ENCODE results near the gene HS3ST6. TPM values are rescaled to one million over a fixed set of nuclear protein-coding genes. Genes with fewer than 3 reads are reported as not detected.
"Not testable (repeated sequence)": the region's sequence is repeated elsewhere in the genome, so short reads cannot be mapped to it uniquely, and the experiment has no call there.

Gene HS3ST6
- total RNA-seq, 4 donors from 2014 or later = 1.6 to 9.9 (median 6.3) TPM

DNA sequence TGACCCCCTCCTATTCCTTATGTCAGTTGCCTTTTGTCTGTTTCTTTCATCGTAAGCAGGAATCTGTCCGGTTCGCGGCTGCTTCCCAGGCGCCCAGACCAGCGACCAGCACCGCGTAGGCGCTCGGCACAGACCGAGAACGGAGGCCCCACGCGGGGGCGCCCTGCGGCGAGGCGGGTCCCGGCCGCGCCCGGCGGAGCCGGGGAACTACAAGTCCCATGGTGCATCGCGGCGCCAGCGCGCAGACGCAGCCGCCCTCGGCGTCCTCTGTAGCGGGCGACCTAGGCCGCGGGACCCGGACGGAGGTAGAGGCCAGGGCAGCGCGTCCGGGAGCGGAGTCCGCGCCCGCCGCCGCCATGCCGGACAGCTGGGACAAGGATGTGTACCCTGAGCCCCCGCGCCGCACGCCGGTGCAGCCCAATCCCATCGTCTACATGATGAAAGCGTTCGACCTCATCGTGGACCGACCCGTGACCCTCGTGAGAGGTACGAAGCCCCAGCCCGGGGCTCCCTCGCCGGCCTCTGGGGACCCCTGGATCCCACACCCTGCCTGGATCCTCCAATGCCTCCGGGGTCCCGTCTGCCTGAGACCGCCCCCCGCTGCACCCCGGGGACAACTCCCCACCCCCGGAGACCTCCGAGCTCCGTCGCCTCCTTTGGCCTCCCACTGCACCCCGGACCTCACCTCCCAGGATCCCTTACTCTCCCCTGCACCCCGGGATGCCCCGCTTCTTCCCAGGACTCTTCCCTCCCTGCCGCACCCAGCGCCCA, 41.2 kb upstream of the HS3ST6 start, which contains the start of gene NDUFB10:
Gene NDUFB10, plus strand, starts transcription at position 270 of the 771 bp plus-strand sequence. Its CDS starts 87 bp downstream, at position 357.
- H3K9me3 ChIP-seq = no peaks in the 10 kb centered on the region
- DNase-seq = peak; percentile 45
- 0 to 1% methylated on average over 13 to 16 of the region's 79 CpGs for WGBS, 2 donors
- intact Hi-C loops (cut with DNase I) = no loop called here
- peak within 1 kb of the TSS; percentile 63 to 95 (median 72) for H3K4me3 ChIP-seq
- TF ChIP-seq CTCF (IDR thresholded peaks at IDR 0.05) = peak; percentile 49 to 82 (median 61)
- TF ChIP-seq POLR2A (IDR thresholded peaks at IDR 0.05) = peak in 3 of 4 donors; percentile 73 to 92 (median 84)
- peaks cover 25 to 58% (median 36%) of the 10 kb centered on the region in 3 donors for H3K4me1 ChIP-seq
- H3K27me3 ChIP-seq = no peaks in the 10 kb centered on the region
- H3K27ac ChIP-seq = peak within 1 kb of the TSS; percentile 84 to 91 (median 88)
- peaks cover 8 to 31% (median 14%) of the 10 kb centered on the region in 3 donors for H3K36me3 ChIP-seq

DNA sequence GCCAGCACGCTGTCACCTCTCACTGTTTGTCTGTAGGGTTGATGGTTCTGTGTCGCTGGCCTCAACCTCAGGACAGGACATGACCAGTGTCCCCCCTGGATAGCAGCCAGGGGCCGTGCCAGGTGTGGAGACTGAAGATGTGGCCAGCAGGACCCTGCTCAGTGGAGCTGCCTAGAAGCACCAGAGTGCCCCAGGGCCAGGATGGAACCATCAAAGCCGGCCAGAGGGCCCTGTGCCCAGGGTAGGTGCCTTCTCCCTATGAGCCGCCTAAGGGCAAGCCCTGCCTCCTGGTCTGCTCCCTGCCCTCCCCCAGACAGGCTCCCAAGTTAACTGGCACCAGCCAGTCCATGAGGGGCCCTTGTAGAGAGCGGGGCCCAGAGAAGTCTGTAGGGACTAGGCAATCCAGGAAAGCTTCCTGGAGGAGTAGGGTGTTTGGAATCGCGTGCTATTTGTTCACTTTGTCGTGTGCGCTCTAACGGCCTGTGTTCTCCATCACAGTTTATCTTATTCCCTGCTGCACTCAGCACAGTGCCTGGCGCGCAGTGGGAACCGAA, 40.6 kb upstream of the HS3ST6 start:
- intact Hi-C loops (cut with DNase I) = no loop called here
- DNase-seq = no peak
- peak overlapping the region; percentile 39 to 91 (median 88) for H3K27ac ChIP-seq
- H3K4me3 ChIP-seq = peak overlapping the region; percentile 63 to 95 (median 72)
- WGBS, 2 donors = 19 to 25% methylated on average over 11 of the region's 14 CpGs
- TF ChIP-seq CTCF (IDR thresholded peaks at IDR 0.05) = no peak
- no peak for TF ChIP-seq POLR2A (IDR thresholded peaks at IDR 0.05)
- no peaks in the 10 kb centered on the region for H3K9me3 ChIP-seq
- H3K4me1 ChIP-seq = peaks cover 24 to 52% (median 35%) of the 10 kb centered on the region in 3 donors
- H3K27me3 ChIP-seq = no peaks in the 10 kb centered on the region
- peaks cover 8 to 30% (median 14%) of the 10 kb centered on the region in 3 donors for H3K36me3 ChIP-seq

GRCh38 chr16:1958143-1958491, 39.9 kb upstream of the HS3ST6 start:
- H3K27me3 ChIP-seq; intact Hi-C loops (cut with DNase I); DNase-seq; H3K4me3 ChIP-seq; H3K27ac ChIP-seq; H3K9me3 ChIP-seq: not testable (repeated sequence)
- WGBS, 2 donors = no CpG with 5 or more reads among the region's 30 CpGs
- peaks cover 8 to 24% (median 14%) of the 10 kb centered on the region in 3 donors for H3K36me3 ChIP-seq
- H3K4me1 ChIP-seq = peaks cover 18 to 47% (median 28%) of the 10 kb centered on the region in 3 donors

DNA sequence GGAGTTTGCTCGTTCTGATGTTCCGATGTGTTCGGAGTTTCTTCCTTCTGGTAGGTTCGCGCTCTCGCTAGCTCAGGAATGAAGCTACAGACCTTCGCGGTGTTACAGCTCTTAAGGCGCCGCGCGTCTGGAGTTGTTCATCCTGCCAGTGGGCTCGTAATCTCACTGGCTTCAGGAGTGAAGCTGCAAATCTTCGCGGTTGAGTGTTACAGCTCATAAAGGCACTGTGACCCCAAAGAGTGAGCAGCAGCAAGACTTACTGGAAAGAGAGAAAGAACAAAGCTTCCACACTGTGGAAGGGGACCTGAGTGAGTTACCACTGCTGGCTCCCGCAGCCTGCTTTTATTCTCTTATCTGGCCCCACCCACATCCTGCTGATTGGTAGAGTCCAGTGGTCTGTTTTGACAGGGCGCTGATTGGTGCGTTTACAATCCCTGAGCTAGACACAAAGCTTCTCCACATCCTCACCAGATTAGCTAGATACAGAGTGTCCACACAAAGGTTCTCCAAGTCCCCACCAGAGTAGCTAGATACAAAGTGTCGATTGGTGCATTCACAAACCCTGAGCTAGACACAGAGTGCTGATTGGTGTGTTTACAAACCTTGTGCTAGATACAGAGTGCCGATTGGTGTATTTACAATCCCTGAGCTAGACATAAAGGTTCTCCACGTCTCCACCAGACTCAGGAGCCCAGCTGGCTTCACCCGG, 39.4 kb upstream of the HS3ST6 start:
- H3K27ac ChIP-seq; H3K27me3 ChIP-seq; DNase-seq; H3K4me3 ChIP-seq; H3K9me3 ChIP-seq; intact Hi-C loops (cut with DNase I): not testable (repeated sequence)
- H3K36me3 ChIP-seq = peaks cover 8 to 18% (median 10%) of the 10 kb centered on the region in 3 donors
- peaks cover 12 to 47% (median 26%) of the 10 kb centered on the region in 3 donors for H3K4me1 ChIP-seq
- 80 to 89% methylated on average over 2 to 15 of the region's 22 CpGs for WGBS, 2 donors

DNA sequence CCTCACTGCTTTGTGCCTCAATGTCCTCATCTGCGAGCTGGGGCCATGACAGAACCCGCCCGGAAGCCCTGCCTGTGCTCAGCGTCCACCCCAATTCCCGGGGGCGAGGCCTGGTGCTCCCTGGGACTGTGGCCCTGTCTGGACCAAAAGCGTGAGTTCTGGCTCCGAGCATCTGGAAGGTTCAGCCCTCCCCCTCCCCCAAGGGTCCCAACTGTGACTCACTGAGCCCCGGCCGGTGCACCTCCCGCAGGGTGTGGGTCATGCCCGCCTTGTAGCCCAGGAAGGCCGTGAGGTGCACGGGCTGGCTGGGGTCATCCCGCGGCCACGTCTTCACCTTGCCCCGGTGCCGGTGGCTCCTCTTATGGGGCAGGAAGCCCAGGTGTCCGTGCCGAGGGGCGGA, 35.5 kb upstream of the HS3ST6 start:
- TF ChIP-seq CTCF (IDR thresholded peaks at IDR 0.05) (no peak), POLR2A (IDR thresholded peaks at IDR 0.05) (no peak)
- no peak for DNase-seq
- Histone ChIP-seq H3K27me3 (no peaks in the 10 kb centered on the region), H3K4me3 (no peak overlapping the region), H3K9me3 (no peaks in the 10 kb centered on the region), H3K36me3 (no peaks in the 10 kb centered on the region), H3K27ac (no peak overlapping the region), H3K4me1 (peaks cover 0 to 25% (median 10%) of the 10 kb centered on the region in 3 donors)
- intact Hi-C loops (cut with DNase I) = no loop called here
- 80% methylated on average over 2 of the region's 22 CpGs; no CpG with 5 or more reads in 1 of the 2 donors for WGBS, 2 donors

Measured in esophagus squamous epithelium (tissue), 5 donors.